ENCODE results near the gene TP53TG5.

Gene TP53TG5

GRCh38 chr20:45405571-45406259 lies 27.6 kb upstream of the TP53TG5 start:
- no peak for DNase-seq

GRCh38 chr20:45404438-45404837 lies 26.3 kb upstream of the TP53TG5 start:
- no peak for DNase-seq

- no peak for DNase-seq
Observed at GRCh38 chr20:45402946-45403345, 24.8 kb upstream of the TP53TG5 start.

DNA sequence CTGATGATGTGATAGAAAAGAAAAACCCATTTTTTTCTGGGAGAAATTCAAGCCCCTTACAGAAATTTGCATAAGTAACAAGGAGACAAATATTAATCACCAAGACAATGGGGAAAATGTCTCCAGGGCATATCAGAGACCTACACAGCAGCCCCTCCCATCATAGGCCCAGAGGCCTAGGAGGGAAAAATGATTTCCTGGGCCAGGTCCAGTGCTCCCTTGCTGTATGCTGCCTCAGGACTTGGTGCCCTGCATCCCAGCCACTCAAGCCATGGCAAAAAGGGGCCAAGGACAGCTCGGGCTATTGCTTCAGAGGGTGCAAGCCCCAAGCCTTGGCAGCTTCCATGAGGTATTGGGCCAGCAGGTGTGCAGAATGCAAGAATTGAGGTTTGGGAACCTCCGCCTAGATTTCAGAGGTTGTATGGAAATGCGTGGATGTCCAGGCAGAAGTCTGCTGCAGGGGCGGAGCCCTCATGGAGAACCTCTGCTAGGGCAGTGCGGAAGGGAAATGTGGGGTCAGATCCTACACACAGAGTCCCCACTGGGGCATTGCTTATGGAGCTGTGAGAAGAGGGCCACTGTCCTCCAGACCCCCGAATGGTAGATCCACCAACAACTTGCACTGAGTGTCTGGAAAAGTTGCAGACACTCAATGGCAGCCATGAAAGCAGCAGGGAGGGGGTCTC lies 22.4 kb upstream of the TP53TG5 start:
- DNase-seq = no peak

DNA sequence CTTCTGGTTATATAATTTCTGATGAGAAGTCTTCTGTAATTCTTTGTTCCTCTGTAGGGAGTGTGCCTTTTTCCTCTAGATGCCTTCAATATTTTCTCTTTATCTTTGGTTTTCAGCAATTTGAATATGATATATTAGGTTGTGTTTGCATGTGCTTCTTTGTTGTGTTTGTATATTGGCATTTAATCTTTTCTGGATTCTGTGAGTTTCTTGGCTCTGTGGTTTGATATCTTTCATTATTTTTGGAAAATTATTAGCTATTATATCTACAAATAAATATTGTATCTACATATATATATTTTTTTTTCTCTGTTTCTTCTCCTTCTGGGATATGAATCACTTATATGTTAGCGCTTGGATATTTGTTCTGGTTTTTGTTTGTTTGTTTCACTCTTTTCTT lies 20.9 kb upstream of the TP53TG5 start:
- no peak for DNase-seq

DNA sequence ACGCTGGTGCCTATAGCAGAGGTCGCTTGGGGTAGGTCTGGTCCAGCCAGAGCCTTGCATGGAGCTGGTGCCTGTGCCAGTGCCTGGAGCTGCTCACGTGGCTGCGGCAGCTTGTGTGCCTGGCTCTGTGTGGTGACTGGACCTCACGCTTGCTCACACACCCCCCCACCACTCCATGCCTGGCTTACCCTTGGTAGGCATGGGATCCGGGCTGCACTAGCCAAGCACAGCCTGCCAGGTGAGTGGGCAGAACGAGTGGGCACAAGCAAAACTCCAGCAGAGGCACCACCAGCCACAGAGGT lies 16.9 kb upstream of the TP53TG5 start:
- DNase-seq = no peak

GRCh38 chr20:45394221-45395113 lies 16.3 kb upstream of the TP53TG5 start:
- DNase-seq = no peak

GRCh38 chr20:45392733-45393132 lies 14.6 kb upstream of the TP53TG5 start:
- no peak for DNase-seq

- no peak for DNase-seq
Observed at GRCh38 chr20:45391559-45391958, 13.4 kb upstream of the TP53TG5 start.

- no peak for DNase-seq
Observed at GRCh38 chr20:45390931-45391330, 12.8 kb upstream of the TP53TG5 start.

- no peak for DNase-seq
Observed at GRCh38 chr20:45387274-45387673, 9.1 kb upstream of the TP53TG5 start.

DNA sequence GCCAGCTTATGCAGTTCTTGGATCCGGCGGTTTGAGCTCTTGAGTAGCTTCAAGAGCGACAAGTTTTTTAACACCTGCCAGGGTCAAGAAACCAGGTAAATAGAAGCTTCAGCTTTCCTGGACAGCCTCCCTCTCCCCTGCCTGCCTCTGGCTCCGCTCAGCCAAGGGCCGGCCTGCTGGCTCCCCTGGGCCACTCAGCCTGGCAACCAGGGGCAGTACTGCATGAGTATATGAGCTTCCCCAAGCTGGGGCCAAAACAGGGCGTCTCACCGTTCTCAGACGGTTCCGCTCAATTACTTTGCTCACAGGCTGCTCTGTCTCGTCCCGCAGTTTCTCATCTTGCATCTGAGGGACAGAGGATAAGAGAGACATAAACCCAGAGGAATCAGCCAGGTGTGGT lies 856 bp downstream of the TP53TG5 start:
- DNase-seq = peak; percentile 45

DNA sequence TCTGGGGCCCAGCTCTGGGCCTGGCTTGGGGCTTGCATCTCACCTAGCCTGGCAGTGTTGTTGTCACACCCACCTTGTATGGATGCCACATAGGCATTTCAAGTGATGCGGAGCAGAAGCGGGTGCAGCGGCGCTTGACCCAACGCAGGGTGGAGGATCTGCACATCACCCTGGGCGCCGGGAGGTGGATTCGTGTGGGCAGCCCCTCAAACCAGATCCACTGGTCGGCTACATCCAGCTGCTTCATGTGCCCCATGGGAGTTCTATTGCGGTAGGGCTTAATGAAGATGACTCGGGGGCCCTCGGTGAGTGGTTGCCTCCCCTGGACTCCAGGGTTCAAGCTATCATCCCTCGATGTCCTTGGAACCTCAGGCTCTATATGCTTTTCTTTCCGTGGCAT lies 3.2 kb downstream of the TP53TG5 start:
- DNase-seq = no peak

- no peak for DNase-seq
Observed at GRCh38 chr20:45374101-45374467, 4.0 kb downstream of the TP53TG5 start.

GRCh38 chr20:45373353-45374100 lies 4.6 kb downstream of the TP53TG5 start:
- DNase-seq = peak; percentile 96

GRCh38 chr20:45372646-45373352 lies 5.3 kb downstream of the TP53TG5 start:
- DNase-seq = no peak

DNA sequence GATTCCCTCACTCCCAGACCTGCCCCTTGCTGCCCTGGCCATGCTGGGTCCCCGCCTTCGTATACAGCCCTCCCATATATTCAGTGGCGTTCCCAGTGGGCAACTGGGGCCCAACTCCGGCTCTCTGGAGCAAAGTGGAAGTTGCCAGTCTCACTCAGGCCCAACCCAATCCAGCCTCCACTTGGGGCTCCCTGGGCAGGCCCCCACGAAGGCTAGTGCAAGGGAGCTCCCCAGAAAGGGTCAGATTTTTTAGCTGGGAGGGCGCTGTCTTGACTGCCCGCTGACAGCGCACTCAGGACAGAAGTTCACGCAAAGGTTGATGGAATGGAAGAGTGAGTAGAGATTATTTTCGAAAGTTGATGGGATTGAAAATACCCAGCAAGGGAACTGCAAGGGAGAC lies 5.9 kb downstream of the TP53TG5 start:
- peak; percentile 47 for DNase-seq

DNA sequence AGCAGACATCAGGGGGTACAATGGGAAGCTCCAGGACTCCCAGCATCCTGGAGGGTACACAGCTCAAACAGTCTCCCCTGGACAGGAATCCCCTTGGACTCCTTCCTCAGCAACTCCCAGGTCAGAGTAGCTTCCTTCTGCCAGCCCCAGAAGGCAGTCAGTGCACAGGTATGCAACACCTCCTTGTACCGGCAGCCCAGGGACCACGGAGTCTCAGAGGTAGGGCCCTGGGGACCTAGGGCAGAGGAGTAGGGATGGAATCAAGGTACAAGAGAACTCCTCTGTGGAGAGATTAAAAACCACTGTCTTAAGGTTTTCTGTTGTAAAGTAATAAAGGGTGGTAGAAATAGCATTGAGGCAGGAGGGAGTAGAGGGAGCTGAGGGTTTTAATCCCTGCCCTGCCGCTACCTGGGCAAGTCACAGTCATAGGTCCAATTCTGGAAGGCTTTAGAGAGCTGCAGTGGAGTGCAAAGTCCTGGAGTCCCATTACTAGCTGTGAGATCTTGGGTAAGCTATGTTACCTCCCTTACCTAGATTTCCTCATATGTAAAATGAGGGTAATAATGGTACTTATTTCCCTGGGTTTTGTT lies 7.5 kb downstream of the TP53TG5 start:
- DNase-seq = peak; percentile 42

DNA sequence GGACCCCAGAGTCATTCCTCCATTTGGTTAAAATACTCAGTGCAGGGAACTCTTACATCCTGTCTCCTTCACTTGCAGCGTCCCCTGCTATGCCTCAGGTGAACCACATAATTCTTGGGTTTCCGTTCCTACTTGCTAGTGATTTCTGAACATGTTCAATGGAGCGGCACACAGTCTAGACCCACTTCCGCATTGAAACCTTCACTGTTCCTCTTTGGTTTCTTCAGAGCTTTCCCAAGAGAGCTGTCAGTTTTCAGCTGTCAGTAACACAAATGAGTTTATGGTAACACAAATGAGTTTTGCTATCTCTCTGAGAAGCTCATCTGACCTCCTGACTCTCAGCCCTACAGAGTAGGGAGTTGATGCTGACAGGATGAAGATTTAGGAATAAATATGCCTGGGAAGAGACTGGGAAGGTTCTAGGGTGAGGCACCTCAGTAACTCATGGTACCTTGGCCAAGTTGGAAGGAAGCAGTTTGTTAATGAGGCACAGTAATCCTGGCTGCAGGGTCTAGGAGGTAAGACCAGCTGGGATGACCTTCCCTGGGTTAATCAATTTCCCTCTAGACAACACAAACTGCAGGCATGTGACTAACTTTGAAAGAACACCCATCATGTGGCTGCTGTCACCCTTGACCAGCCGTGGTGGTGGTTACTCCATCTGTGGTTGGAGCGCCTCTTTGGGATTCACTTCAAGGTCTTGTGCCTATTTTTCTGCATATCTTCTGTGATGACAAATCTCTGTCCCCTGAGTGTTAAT lies 9.7 kb downstream of the TP53TG5 start:
- DNase-seq = peak; percentile 57

DNA sequence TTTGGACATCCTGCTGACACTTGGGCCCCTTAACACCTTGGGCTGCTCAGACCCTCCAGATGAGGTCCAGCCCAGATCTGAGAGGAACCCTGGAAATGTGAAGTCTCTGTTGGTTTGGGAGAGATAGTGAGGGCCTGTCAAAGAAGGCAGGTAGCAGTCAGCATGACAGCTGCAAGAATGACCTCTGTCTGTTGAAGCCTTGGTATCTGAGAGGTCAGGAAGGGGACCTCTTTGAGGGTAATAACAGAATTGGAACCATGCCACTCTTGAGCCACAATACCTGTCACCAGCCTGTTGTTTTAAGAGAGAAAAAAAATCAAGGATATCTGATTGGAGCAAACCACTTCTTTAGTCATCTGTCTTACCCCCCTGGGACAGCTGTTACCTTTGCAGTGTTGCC lies 11.0 kb downstream of the TP53TG5 start:
- DNase-seq = peak; percentile 4

- DNase-seq = peak; percentile 30
Observed at GRCh38 chr20:45366631-45367030, 11.5 kb downstream of the TP53TG5 start.
